SW480 (cell line): ENCODE measurements around the gene OR6C3.
"Not testable (repeated sequence)": the region's sequence is repeated elsewhere in the genome, so short reads cannot be mapped to it uniquely, and the experiment has no call there.

Experiments used
- DNase-seq: peaks from one replicate; pipeline ENCODE4 v3.0.0-alpha.2; 2016; ENCODE audit warnings: low spot score

The OR6C3 gene

GRCh38 chr12:55330446-55330845 lies at the start of gene OR6C3:
Gene OR6C3, plus strand, starts transcription at chr12:55330746. Its CDS starts 955 bp downstream, at chr12:55331701.
- no peak for DNase-seq

DNA sequence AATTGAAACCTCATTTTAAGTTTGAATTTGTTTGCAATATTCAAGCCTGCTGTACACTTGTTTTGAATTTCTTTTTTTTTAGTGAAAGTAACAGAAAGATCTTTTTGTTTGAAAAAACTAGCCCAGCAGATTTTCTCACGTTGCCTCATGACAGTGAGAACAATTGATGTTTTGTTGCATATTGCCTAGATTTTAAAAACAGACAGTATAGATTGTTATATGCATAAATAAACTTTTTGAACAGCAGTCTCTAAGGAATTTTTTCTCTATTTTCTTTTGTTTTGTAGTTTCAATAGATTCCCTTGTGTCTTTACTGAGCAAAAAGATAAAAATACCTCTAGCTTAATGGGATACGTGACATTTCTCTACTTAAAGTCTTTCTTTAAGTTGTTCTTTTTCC lies 49.6 kb upstream of the OR6C3 start:
- no peak for DNase-seq

- DNase-seq, result no peak
These were observed 40.5 kb upstream of the OR6C3 start for GRCh38 chr12:55289999-55290398.

DNA sequence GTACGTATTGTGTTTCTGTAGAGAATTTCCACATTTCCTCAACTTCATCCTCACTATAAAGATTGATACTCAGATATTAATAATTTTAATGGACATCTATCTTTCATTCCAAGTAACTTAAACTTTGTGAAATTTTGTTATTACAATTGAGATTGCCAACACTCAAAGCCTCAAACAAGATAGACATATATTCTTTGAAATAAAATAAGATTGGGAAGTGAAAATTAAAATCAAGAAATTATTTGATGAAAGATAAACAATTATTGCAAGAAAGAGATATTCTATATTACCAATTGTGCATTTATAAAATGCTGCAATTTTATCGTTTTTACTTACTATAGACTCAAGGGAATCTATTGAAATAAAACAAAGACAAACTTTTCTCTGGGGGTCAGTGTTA lies 34.1 kb upstream of the OR6C3 start, which contains the start of gene OR6C6:
OR6C6 (minus strand) TSS at position 101 of the 400 bp plus-strand sequence. CDS start 1,337 bp downstream, outside the sequence.
- DNase-seq, result no peak

DNA sequence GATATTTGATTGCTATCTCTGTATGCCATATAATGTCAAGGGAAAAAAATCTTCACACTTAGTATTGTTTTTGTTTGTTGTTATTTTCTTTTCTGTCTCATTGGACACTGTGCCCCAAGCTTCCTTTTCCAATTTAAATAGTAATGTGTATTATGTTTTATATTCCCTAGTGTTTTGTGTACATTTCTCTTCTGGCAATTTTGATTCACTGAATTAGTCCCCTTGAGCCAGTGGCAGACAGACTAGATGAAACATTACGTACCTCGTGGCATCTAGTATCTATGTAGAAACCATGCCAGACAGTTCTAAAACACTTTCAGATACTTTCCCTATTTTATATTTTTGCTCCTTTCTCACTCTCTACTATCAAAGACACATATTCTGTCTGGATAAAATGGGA lies 16.5 kb upstream of the OR6C3 start, which contains the start of gene OR6C1:
OR6C1 (plus strand) TSS at position 301 of the 400 bp plus-strand sequence. CDS start 6,257 bp downstream, outside the sequence.
- DNase-seq, result no peak

GRCh38 chr12:55320201-55320600 lies 10.3 kb upstream of the OR6C3 start:
- no peak for DNase-seq

GRCh38 chr12:55325801-55326200 lies 4.7 kb upstream of the OR6C3 start:
- not testable (repeated sequence) for DNase-seq

DNA sequence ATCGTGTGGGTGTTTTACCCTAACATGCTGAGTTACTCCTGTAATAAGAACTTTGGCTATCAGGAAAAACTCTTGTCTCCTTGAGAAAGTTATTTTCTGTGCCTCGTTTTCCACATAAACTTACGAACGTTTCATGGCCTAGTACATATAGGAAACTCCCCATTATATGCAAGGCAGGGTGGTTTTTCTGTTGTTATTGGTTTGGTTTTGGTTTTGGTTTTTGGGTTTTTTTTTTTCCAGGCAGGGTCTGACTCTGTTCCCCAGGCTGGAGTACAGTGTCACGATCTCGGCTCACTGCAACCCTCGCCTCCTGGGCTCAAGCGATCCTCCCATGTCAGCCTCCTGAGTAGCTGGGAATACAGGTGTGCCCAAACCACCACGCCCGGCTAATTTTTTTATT lies 5.5 kb downstream of the OR6C3 start:
- DNase-seq, result no peak

- DNase-seq, result not testable (repeated sequence)
These were observed 24.8 kb downstream of the OR6C3 start for GRCh38 chr12:55355338-55355737.

DNA sequence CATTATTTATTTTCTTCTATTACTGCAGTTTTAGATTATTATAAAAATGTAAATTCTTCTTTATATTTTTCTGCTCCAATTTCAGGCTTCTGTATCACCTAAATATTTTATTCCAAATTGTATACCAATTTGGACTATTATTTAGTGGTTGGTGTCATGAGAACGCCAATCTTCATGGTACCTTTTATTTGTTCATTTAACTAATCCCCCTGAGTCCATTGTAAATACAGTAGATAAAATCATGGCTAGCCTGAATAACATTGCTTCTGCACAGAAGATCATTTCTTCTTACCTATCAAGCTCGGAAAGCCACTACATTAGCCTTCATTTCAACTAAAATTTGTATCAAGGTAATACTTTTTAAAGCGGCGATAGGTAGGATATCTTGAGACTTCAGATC lies 32.1 kb downstream of the OR6C3 start, which contains the start of gene OR6C75:
OR6C75 (plus strand) TSS at position 301 of the 400 bp plus-strand sequence. CDS start 2,136 bp downstream, outside the sequence.
- no peak for DNase-seq

DNA sequence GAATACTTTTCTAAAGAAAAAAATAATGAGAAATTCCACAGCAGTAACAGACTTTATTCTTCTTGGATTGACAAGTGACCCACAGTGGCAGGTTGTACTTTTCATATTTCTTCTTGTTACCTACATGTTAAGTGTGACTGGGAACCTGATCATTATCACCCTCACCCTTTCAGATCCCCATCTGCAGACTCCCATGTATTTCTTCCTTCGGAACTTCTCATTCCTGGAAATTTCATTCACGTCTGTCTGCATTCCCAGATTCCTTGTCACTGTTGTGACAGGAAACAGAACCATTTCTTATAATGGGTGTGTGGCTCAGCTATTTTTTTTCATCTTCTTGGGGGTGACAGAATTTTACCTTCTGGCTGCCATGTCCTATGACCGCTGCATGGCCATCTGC lies 34.5 kb downstream of the OR6C3 start:
- no peak for DNase-seq

DNA sequence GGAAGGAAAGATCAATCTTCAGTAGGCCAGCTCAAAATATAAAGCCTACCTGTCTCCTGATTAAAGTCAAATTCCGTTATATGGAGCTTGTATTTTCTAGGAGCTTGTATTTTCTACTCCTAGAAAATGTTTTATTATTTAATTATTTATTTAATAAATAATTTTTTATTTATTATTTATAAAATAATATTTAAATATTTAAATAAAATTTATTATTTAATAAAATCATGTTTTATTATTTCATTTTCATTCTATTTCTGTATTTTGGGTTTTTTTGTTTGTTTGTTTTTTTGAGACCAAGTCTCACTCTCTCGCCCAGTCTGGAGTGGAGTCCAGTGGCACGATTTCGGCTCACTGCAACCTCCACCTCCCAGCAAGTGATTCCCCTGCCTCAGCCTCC lies 42.0 kb downstream of the OR6C3 start:
- DNase-seq, result no peak
